ENCODE data around the gene CYP1A1.

- TF ChIP-seq NONO (IDR thresholded peaks at IDR 0.05; ENCODE audit: low read depth in 2 of 2, low read length in 1 of 2) (no peak), MAZ (CRISPR knock-in tag; conservative IDR thresholded peaks at IDR 0.05 in 1 of 2, IDR thresholded peaks at IDR 0.05 in 1 of 2) (no peak), BCL6 (CRISPR knock-in tag; IDR thresholded peaks at IDR 0.05) (no peak), CAMTA2 (CRISPR knock-in tag; conservative IDR thresholded peaks at IDR 0.05) (no peak), FOXM1 (IDR thresholded peaks at IDR 0.05; ENCODE audit: low read depth) (no peak), FOXM1 (CRISPR knock-in tag; IDR thresholded peaks at IDR 0.05; ENCODE audit: low read depth) (no peak), ZNF561 (CRISPR knock-in tag; conservative IDR thresholded peaks at IDR 0.05) (no peak), ELK1 (CRISPR knock-in tag; IDR thresholded peaks at IDR 0.05) (no peak), POLR3A (IDR thresholded peaks at IDR 0.05; ENCODE audit: borderline replicate concordance, extremely low read depth, insufficient read depth, insufficient read length) (no peak), YBX1 (IDR thresholded peaks at IDR 0.05) (no peak)
Measured at GRCh38 chr15:74769463-74770025, 44.2 kb upstream of the CYP1A1 start.
